Small intestine (tissue), 7 donors: ENCODE data around the gene RAX. TPM values are rescaled to one million over a fixed set of nuclear protein-coding genes. Genes with fewer than 3 reads are reported as not detected.

Source experiments
- DNase-seq, 2 donors: peaks; one replicate each; pipeline versions ENCODE4 v3.0.0 to v3.0.0-alpha.2; 2013
- FAIRE-seq: peaks from 2 replicates; lab custom pipeline; 2012; peaks lifted over from hg19 to GRCh38; lab: Jason Lieb, UNC
- H3K27ac ChIP-seq, 3 donors: one replicate each; pipeline ENCODE4 v1.5.1; 2013; ENCODE audit warnings: low read length in 2 of 3, mild to moderate bottlenecking in 2 of 3, control low read depth in 1 of 3, inconsistent platforms in 1 of 3, low read depth in 1 of 3, moderate library complexity in 1 of 3
- H3K27me3 ChIP-seq, 3 donors: one replicate each; pipeline ENCODE4 v1.6.1; 2013; ENCODE audit warnings: low read length in 3 of 3, inconsistent platforms in 1 of 3; ENCODE audit not compliant: control insufficient read depth in 3 of 3, insufficient read depth in 3 of 3
- H3K36me3 ChIP-seq, 3 donors: one replicate each; pipeline ENCODE4 v1.6.1; 2013; ENCODE audit warnings: low read length in 3 of 3, inconsistent platforms in 1 of 3, low read depth in 1 of 3, mild to moderate bottlenecking in 1 of 3, moderate library complexity in 1 of 3; ENCODE audit not compliant: control insufficient read depth in 3 of 3, insufficient read depth in 2 of 3
- H3K4me1 ChIP-seq, 3 donors: one replicate each; pipeline ENCODE4 v1.6.1; 2013; ENCODE audit warnings: low read length in 2 of 3, inconsistent platforms in 1 of 3, low read depth in 1 of 3, mild to moderate bottlenecking in 1 of 3, moderate library complexity in 1 of 3; ENCODE audit not compliant: control insufficient read depth in 3 of 3, insufficient read depth in 2 of 3
- H3K4me3 ChIP-seq, 3 donors: one replicate each; pipeline ENCODE4 v1.5.1; 2013; ENCODE audit warnings: low read length in 3 of 3, control low read depth in 1 of 3, inconsistent platforms in 1 of 3, low read depth in 1 of 3, mild to moderate bottlenecking in 1 of 3, moderate library complexity in 1 of 3
- H3K9me3 ChIP-seq, 2 donors: one replicate each; pipeline ENCODE4 v1.6.1; 2013; ENCODE audit warnings: low read depth in 1 of 2, low read length in 1 of 2; ENCODE audit not compliant: control insufficient read depth in 2 of 2, insufficient read depth in 1 of 2
- WGBS, 3 donors: extraction: QIAGEN DNeasy Blood & Tissue Kit; methylation state at CpG; one replicate each; pipeline ENCODE4 v1.1.7; 2013; 5-methylcytosine and 5-hydroxymethylcytosine counted together
- polyA plus RNA-seq, 4 donors: library from polyadenylated mRNA; stranded (reverse) in 3 of 4; unstranded in 1 of 4; fragments of 200-250 nt in 3 of 4; fragments of 120-200 nt in 1 of 4; gene quantifications; one replicate each; pipeline versions ENCODE4 v1.2.1 to v1.2.3, GENCODE V29; 2013
- donor health status: healthy with polysubstance abuse.
- donor health status: control.
- donor health status: control.
- donor health status: Bipolar disorder and iron deficiency.
- donor health status: healthy.

Gene RAX
- polyA plus RNA-seq, 4 donors = 0.01 TPM; not detected in 3

DNA sequence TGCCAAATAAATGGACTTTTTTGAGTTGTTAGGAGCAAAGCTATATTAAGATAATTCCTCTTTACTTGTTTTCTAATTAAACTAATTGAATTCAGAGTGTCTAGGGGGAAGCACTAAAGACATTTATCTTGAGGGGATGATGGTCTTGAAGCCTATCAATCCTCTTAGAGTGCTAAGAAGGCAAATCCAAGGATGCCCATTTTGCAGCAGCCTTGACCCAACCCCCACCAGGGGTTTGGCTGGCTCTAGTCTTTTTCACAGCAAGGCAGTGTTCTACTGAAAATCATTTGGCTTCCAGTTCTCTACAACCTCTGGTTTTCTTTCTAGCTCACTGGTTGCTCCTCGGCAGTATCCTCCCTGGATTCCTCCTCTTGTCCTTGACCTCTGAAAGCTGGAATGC is 6.5 kb upstream of the RAX start:
- FAIRE-seq = no peak
- no peaks in the 10 kb centered on the region for H3K4me1 ChIP-seq
- H3K36me3 ChIP-seq = no peaks in the 10 kb centered on the region
- DNase-seq = no peak
- no peak overlapping the region for H3K27ac ChIP-seq
- peaks cover 9 to 67% (median 20%) of the 10 kb centered on the region in 3 donors for H3K27me3 ChIP-seq
- no peaks in the 10 kb centered on the region for H3K9me3 ChIP-seq
- no peak overlapping the region for H3K4me3 ChIP-seq
- 35 to 56% (median 38%) methylated on average over 1 of the region's 1 CpG for WGBS, 3 donors

DNA sequence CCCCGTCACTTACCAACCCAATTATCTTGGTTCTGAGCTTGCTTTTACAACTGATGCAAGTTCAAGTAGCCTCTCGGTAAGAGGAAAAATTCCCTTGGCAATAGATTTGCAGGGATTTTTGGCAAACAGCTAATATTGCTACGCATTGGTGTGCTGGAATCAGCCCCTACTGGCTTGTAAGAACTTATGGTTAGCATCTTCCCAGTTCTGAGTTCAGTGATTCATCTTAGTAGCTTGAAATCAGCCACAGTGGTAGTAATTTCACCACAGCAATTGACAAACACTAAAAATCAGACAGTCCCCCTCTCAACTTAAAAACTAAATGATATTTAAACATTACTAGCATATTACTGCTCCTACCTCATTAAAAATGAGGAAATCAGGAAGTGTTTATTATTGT is 5.9 kb upstream of the RAX start:
- Histone ChIP-seq H3K27ac (no peak overlapping the region), H3K4me3 (no peak overlapping the region), H3K36me3 (no peaks in the 10 kb centered on the region), H3K4me1 (no peaks in the 10 kb centered on the region), H3K27me3 (peaks cover 9 to 71% (median 24%) of the 10 kb centered on the region in 3 donors), H3K9me3 (no peaks in the 10 kb centered on the region)
- no peak for FAIRE-seq
- no peak for DNase-seq
- WGBS, 3 donors = 45 to 58% (median 54%) methylated on average over 3 of the region's 3 CpGs

DNA sequence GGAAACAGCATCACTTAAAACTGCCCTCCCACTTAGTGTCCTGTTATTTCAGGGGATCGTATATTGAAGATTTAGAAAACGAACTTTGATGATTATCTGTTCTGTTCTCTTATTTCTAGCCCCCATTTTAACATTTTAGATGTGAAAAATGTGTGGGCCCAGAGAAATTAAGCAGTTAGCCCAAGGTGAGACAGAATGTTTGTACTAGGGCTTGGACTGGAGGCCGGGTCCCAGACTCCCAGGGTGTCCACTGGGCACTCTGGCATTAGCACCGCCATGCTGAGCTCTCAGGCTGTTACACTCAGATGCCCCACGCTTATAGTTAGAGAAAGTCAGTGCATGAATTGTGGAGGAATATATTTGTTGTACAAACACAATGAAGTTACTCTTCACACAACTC is 5.5 kb upstream of the RAX start:
- H3K4me1 ChIP-seq = no peaks in the 10 kb centered on the region
- DNase-seq (no peak), FAIRE-seq (no peak)
- H3K9me3 ChIP-seq = no peaks in the 10 kb centered on the region
- peaks cover 9 to 71% (median 24%) of the 10 kb centered on the region in 3 donors for H3K27me3 ChIP-seq
- no peaks in the 10 kb centered on the region for H3K36me3 ChIP-seq
- H3K27ac ChIP-seq = no peak overlapping the region
- WGBS, 3 donors = 61 to 75% (median 67%) methylated on average over 5 of the region's 5 CpGs
- no peak overlapping the region for H3K4me3 ChIP-seq

DNA sequence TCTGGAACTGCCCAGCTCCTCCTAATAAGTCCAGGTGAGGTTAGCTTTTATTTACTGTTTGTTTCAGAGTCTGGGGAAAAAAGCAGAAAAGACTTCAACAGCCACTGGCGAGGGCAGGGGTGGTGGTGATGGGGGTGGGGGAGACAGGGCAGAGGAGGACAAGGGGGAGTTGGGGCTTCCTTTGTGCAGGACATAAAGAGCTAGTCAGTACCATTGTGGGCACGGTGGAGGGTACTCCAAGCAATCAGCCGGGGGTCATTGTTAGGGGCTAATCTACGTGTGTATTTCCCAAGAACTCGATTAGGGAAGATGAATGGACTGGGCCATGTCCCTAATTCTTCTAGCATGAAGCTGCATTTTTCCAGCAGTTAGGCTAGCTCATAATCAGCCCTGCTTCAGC is 2.8 kb upstream of the RAX start:
- peaks cover 0 to 10% (median 0%) of the 10 kb centered on the region in 3 donors for H3K4me1 ChIP-seq
- DNase-seq (no peak), FAIRE-seq (no peak)
- peaks cover 15 to 83% (median 27%) of the 10 kb centered on the region in 3 donors for H3K27me3 ChIP-seq
- H3K4me3 ChIP-seq = no peak overlapping the region
- H3K36me3 ChIP-seq = no peaks in the 10 kb centered on the region
- no peak overlapping the region for H3K27ac ChIP-seq
- H3K9me3 ChIP-seq = no peaks in the 10 kb centered on the region
- 16 to 25% (median 18%) methylated on average over 5 of the region's 5 CpGs for WGBS, 3 donors

DNA sequence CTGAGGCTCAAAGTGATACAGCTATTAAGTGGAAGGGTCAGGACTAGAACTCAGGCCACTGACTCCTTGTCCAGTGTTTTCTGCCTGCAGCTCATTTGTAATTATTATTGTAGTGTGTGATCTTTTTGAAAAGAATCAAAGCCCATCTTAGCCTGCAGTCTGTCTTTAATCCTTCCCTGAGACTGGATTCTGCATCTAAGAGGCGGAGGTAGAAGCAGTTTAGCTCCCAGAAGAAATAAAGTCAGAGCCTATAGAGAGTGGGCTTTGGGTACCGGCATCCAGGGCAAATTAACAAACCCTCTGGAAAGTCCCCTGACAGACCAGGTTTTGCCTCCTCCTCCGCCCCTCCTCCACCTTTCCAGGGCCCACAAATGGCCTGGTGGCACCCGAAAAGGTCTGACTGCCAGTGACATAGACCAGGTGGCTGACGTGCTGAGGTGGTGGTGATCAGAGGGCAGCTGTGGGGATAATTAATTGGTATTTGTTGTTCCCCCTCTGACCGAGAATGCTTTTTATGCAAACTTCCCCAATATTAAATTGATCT is 2.2 kb upstream of the RAX start:
- Histone ChIP-seq H3K36me3 (no peaks in the 10 kb centered on the region), H3K4me1 (peaks cover 0 to 10% (median 0%) of the 10 kb centered on the region in 3 donors), H3K4me3 (no peak overlapping the region), H3K9me3 (no peaks in the 10 kb centered on the region), H3K27me3 (peaks cover 15 to 88% (median 31%) of the 10 kb centered on the region in 3 donors), H3K27ac (no peak overlapping the region)
- DNase-seq (no peak), FAIRE-seq (no peak)
- WGBS, 3 donors = 18 to 24% (median 20%) methylated on average over 6 of the region's 6 CpGs

DNA sequence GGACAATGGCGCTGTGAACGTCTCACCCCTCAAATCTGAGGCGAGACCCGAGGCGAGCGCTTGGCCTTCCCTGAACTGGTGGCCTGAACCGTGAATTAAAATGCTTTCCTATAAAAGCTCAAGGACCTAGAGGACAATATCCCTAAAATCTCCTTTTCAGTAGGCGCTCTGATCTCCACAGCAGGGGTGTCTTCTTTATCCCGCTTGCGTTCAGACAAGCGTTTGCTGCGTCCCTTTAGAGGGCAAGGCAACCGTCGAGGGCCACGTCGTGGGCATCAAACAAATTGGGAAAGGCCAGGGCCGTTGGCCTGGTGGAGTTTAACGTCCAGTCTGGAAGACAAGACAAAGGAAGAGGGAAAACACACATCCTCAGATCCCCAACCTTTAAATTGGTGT is 1.3 kb upstream of the RAX start:
- H3K27me3 ChIP-seq = peaks cover 15 to 92% (median 34%) of the 10 kb centered on the region in 3 donors
- no peak overlapping the region for H3K27ac ChIP-seq
- DNase-seq (no peak), FAIRE-seq (no peak)
- H3K9me3 ChIP-seq = no peaks in the 10 kb centered on the region
- H3K36me3 ChIP-seq = no peaks in the 10 kb centered on the region
- peaks cover 0 to 12% (median 0%) of the 10 kb centered on the region in 3 donors for H3K4me1 ChIP-seq
- WGBS, 3 donors = 13 to 20% (median 16%) methylated on average over 18 of the region's 18 CpGs
- no peak overlapping the region for H3K4me3 ChIP-seq

DNA sequence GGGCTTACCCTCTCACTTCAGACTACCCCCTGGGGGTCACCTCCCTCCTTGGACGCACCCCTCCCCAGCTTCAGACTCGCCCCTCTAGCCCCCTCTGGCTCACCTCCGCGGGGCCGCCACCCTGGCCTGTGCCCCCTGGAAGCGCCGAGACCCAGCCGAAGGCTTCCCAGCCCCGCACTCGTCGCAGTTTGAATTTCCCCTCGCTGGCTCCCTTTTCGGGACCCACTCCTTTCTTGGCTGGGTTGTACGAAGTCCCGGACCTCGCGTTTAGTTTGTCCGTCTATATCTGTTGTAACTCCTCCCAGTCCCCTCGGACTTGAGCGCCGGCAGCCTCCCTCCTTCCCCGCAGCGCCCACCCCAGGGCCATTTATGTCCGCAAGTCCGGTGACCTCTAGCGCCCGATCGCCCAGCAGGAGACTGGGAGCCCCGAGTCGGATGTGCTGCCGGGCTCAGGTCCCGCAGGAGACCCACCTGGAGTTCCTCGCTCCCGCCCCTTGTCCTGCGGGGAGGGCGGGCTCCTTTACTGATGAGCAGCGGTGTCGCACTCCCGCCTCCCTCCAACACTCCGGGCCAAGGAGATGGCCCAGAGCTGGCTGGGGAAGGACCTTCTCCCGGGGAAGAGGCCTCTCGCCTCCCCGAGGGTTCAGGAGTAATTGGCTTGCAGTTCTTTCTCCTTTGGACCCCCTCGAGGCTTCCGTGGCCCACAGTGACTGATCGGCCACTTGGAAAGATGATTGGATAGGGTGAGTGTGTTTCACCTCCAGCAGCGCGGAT is 692 bp upstream of the RAX start:
- DNase-seq = no peak
- no peaks in the 10 kb centered on the region for H3K36me3 ChIP-seq
- 4 to 9% (median 9%) methylated on average over 48 of the region's 48 CpGs for WGBS, 3 donors
- peaks cover 21 to 92% (median 38%) of the 10 kb centered on the region in 3 donors for H3K27me3 ChIP-seq
- FAIRE-seq = no peak
- H3K4me3 ChIP-seq = no peak overlapping the region
- no peak overlapping the region for H3K27ac ChIP-seq
- H3K4me1 ChIP-seq = peaks cover 0 to 15% (median 0%) of the 10 kb centered on the region in 3 donors
- H3K9me3 ChIP-seq = no peaks in the 10 kb centered on the region

DNA sequence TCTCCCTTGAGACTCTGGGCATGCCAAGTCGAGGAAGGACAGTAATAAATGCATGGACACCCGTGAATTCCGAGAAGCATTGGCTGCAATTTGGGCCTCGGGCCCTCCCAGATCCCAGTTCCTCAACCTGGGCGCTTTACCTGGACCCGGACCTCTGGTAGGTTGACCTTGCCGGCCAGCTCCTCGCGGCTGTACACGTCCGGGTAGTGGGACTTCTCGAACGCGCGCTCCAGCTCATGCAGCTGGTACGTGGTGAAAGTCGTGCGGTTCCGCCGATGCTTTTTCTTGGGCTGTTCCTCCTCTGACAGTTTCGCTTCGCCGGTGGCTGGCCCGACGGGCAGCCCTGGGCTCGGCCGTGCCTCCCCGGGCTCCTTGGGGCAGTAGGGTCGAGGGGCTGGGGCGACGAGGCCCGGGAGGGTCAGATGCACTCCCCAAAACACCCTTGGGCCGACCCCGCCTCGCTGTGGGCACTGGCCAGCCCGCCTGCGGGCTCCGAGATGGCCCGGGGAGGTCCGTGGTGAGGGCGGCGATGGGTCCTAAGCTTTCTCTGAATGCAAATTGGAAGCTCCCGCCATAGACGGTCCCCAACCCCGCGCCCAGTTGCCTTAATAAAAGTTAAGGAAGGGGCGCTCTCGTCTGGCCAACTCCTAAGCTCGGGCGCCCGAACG is 899 bp downstream of the RAX start:
- H3K27me3 ChIP-seq = peaks cover 30 to 95% (median 50%) of the 10 kb centered on the region in 3 donors
- peak in 1 of 2 donors; percentile 21 for DNase-seq
- peaks cover 0 to 15% (median 0%) of the 10 kb centered on the region in 3 donors for H3K4me1 ChIP-seq
- no peak overlapping the region for H3K27ac ChIP-seq
- no peaks in the 10 kb centered on the region for H3K36me3 ChIP-seq
- no peak for FAIRE-seq
- H3K9me3 ChIP-seq = no peaks in the 10 kb centered on the region
- peak overlapping the region in 1 of 3 donors; percentile 20 for H3K4me3 ChIP-seq
- WGBS, 3 donors = 3 to 15% (median 11%) methylated on average over 48 to 52 of the region's 52 CpGs
